ENCODE measurements around the gene APOC1. TPM values are rescaled to one million over a fixed set of nuclear protein-coding genes. Genes with fewer than 3 reads are reported as not detected.

The APOC1 gene
- total RNA-seq, 1 donor from 2014 or later: 0.79 TPM

GRCh38 chr19:44939668-44940067 lies 25.3 kb downstream of the APOC1 start:
- Histone ChIP-seq H3K36me3 (ENCODE audit: control insufficient read depth, insufficient read depth, low read length) (no peaks in the 10 kb centered on the region), H3K27me3 (ENCODE audit: control insufficient read depth, insufficient read depth, low read length) (no peaks in the 10 kb centered on the region), H3K4me3 (ENCODE audit: low read depth, low read length) (no peak overlapping the region)
- DNase-seq (ENCODE audit: low read depth) (no peak), FAIRE-seq (no peak)
- no peak for TF ChIP-seq CTCF (IDR thresholded peaks at IDR 0.05; ENCODE audit: insufficient read depth, low read length, severe bottlenecking)

DNA sequence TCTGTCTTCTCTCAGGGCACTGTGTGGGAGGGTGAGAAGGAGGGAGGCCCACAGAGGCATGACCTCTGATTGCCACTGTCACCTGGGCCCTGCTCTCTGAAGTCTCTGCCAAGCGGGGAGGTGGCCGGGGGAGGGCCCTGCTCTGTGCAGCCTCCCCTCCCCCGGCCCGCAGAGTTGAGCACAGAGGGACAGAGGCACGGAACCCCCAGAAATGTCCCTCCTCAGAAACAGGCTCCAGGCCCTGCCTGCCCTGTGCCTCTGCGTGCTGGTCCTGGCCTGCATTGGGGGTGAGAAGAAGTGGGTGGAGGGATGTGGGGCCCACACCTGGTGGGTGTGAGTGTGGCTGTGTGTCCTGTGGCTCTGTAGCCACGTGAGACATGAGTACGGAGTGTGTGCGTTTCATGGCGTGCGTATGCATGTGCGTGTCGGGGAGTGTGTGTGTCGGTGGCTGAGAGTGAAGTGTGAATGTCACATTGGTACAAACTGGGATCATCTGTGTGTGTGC lies 27.7 kb downstream of the APOC1 start, which contains the start of gene APOC4:
Gene APOC4, plus strand, starts transcription at position 171 of the 505 bp plus-strand sequence. Its CDS starts 41 bp downstream, at position 212.
- Histone ChIP-seq H3K36me3 (ENCODE audit: control insufficient read depth, insufficient read depth, low read length) (no peaks in the 10 kb centered on the region), H3K27me3 (ENCODE audit: control insufficient read depth, insufficient read depth, low read length) (no peaks in the 10 kb centered on the region), H3K4me3 (ENCODE audit: low read depth, low read length) (no peak within 1 kb of the TSS)
- no peak for DNase-seq (ENCODE audit: low read depth)
- peak; percentile 89 for FAIRE-seq
- TF ChIP-seq CTCF (IDR thresholded peaks at IDR 0.05; ENCODE audit: insufficient read depth, low read length, severe bottlenecking): no peak

DNA sequence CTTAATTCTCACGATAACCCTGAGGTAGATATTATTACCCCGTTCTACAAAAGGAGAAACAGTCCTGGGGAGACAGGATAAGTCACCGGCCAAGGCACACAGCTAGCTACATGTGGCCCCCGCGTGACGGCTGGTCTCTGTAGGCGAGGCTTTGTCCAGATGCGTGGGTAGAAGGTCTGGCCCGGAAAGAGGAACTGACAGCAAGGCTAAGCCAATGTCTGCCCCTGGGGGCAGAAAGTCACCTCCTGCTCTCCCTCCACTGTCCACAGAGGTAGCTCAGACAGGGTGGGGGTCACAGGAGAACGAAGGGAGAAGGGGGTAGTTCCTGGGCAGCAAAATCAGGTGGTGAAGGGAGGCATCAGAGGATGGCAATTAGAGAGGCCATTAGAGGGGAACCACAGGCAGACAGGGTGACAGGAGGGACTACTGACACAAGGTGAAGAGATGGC lies 29.4 kb downstream of the APOC1 start:
- no peak for DNase-seq (ENCODE audit: low read depth)
- Histone ChIP-seq H3K27me3 (ENCODE audit: control insufficient read depth, insufficient read depth, low read length) (no peaks in the 10 kb centered on the region), H3K4me3 (ENCODE audit: low read depth, low read length) (no peak overlapping the region), H3K36me3 (ENCODE audit: control insufficient read depth, insufficient read depth, low read length) (no peaks in the 10 kb centered on the region)
- FAIRE-seq: no peak
- no peak for TF ChIP-seq CTCF (IDR thresholded peaks at IDR 0.05; ENCODE audit: insufficient read depth, low read length, severe bottlenecking)

- H3K4me3 ChIP-seq (ENCODE audit: low read depth, low read length): no peak overlapping the region
- H3K27me3 ChIP-seq (ENCODE audit: control insufficient read depth, insufficient read depth, low read length): no peaks in the 10 kb centered on the region
- no peak for TF ChIP-seq CTCF (IDR thresholded peaks at IDR 0.05; ENCODE audit: insufficient read depth, low read length, severe bottlenecking)
- H3K36me3 ChIP-seq (ENCODE audit: control insufficient read depth, insufficient read depth, low read length): no peaks in the 10 kb centered on the region
- FAIRE-seq: no peak
- DNase-seq (ENCODE audit: low read depth): no peak
Observed at GRCh38 chr19:44947041-44947581, 32.7 kb downstream of the APOC1 start.

DNA sequence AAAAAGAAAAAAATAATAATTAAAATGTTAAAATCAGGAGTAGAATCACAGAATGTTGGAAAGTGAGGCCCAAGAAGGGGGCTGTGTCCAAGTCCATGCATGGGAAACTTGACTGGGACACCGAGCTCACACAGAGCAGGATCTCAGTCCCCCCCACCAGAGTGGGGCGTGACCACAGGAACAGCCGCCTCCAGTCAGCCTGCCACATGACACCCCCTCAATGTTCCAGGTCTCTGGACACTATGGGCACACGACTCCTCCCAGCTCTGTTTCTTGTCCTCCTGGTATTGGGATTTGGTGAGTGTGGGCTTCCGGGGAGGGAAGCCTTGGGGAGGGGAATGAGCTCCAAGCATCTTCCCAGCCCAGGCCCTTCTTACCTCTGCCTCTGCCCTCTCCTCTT lies 33.8 kb downstream of the APOC1 start:
- no peak for FAIRE-seq
- Histone ChIP-seq H3K27me3 (ENCODE audit: control insufficient read depth, insufficient read depth, low read length) (no peaks in the 10 kb centered on the region), H3K4me3 (ENCODE audit: low read depth, low read length) (no peak overlapping the region), H3K36me3 (ENCODE audit: control insufficient read depth, insufficient read depth, low read length) (no peaks in the 10 kb centered on the region)
- no peak for DNase-seq (ENCODE audit: low read depth)
- no peak for TF ChIP-seq CTCF (IDR thresholded peaks at IDR 0.05; ENCODE audit: insufficient read depth, low read length, severe bottlenecking)

All from bronchial epithelial cell (primary cell).